ENCODE measurements around the gene ERFL.
"Not testable (repeated sequence)": the region's sequence is repeated elsewhere in the genome, so short reads cannot be mapped to it uniquely, and the experiment has no call there.

Gene ERFL

GRCh38 chr19:41944336-41944735 lies 16.1 kb upstream of the ERFL start:
- Histone ChIP-seq H3K27me3 (ENCODE audit: control insufficient read depth in 5 of 5, insufficient read depth in 4 of 5, low read length in 5 of 5) (peaks cover 12 to 23% (median 15%) of the 10 kb centered on the region in 5 donors), H3K9me3 (ENCODE audit: control insufficient read depth in 5 of 5, low read length in 5 of 5) (no peaks in the 10 kb centered on the region), H3K27ac (ENCODE audit: low read depth, low read length) (no peak overlapping the region), H3K4me1 (ENCODE audit: control insufficient read depth in 5 of 5, insufficient read depth in 5 of 5, low read length in 5 of 5) (peaks cover 0 to 10% (median 6%) of the 10 kb centered on the region in 5 donors), H3K9ac (ENCODE audit: low read length in 5 of 5) (no peak overlapping the region), H3K36me3 (ENCODE audit: control insufficient read depth in 5 of 5, insufficient read depth in 5 of 5, low read length in 5 of 5) (no peaks in the 10 kb centered on the region), H3K4me3 (ENCODE audit: low read depth in 1 of 5, low read length in 5 of 5) (no peak overlapping the region)

GRCh38 chr19:41941410-41942202 lies 13.4 kb upstream of the ERFL start:
- Histone ChIP-seq H3K9ac (ENCODE audit: low read length in 5 of 5) (no peak overlapping the region), H3K4me1 (ENCODE audit: control insufficient read depth in 5 of 5, insufficient read depth in 5 of 5, low read length in 5 of 5) (peaks cover 0 to 10% (median 6%) of the 10 kb centered on the region in 5 donors), H3K4me3 (ENCODE audit: low read depth in 1 of 5, low read length in 5 of 5) (no peak overlapping the region), H3K36me3 (ENCODE audit: control insufficient read depth in 5 of 5, insufficient read depth in 5 of 5, low read length in 5 of 5) (no peaks in the 10 kb centered on the region), H3K27ac (ENCODE audit: low read depth, low read length) (no peak overlapping the region), H3K27me3 (ENCODE audit: control insufficient read depth in 5 of 5, insufficient read depth in 4 of 5, low read length in 5 of 5) (peaks cover 14 to 33% (median 21%) of the 10 kb centered on the region in 5 donors), H3K9me3 (ENCODE audit: control insufficient read depth in 5 of 5, low read length in 5 of 5) (no peaks in the 10 kb centered on the region)

GRCh38 chr19:41940731-41941409 lies 12.6 kb upstream of the ERFL start:
- no peaks in the 10 kb centered on the region for H3K36me3 ChIP-seq (ENCODE audit: control insufficient read depth in 5 of 5, insufficient read depth in 5 of 5, low read length in 5 of 5)
- peak overlapping the region in 4 of 5 donors; percentile 17 to 60 (median 51) for H3K4me3 ChIP-seq (ENCODE audit: low read depth in 1 of 5, low read length in 5 of 5)
- no peak overlapping the region for H3K9ac ChIP-seq (ENCODE audit: low read length in 5 of 5)
- H3K4me1 ChIP-seq (ENCODE audit: control insufficient read depth in 5 of 5, insufficient read depth in 5 of 5, low read length in 5 of 5): peaks cover 0 to 10% (median 6%) of the 10 kb centered on the region in 5 donors
- no peak overlapping the region for H3K27ac ChIP-seq (ENCODE audit: low read depth, low read length)
- H3K27me3 ChIP-seq (ENCODE audit: control insufficient read depth in 5 of 5, insufficient read depth in 4 of 5, low read length in 5 of 5): peaks cover 17 to 40% (median 27%) of the 10 kb centered on the region in 5 donors
- H3K9me3 ChIP-seq (ENCODE audit: control insufficient read depth in 5 of 5, low read length in 5 of 5): no peaks in the 10 kb centered on the region

- Histone ChIP-seq H3K9ac (ENCODE audit: low read length in 5 of 5) (peak overlapping the region in 1 of 5 donors; percentile 25), H3K9me3 (ENCODE audit: control insufficient read depth in 5 of 5, low read length in 5 of 5) (no peaks in the 10 kb centered on the region), H3K27ac (ENCODE audit: low read depth, low read length) (no peak overlapping the region), H3K36me3 (ENCODE audit: control insufficient read depth in 5 of 5, insufficient read depth in 5 of 5, low read length in 5 of 5) (no peaks in the 10 kb centered on the region), H3K27me3 (ENCODE audit: control insufficient read depth in 5 of 5, insufficient read depth in 4 of 5, low read length in 5 of 5) (peaks cover 22 to 44% (median 32%) of the 10 kb centered on the region in 5 donors), H3K4me1 (ENCODE audit: control insufficient read depth in 5 of 5, insufficient read depth in 5 of 5, low read length in 5 of 5) (peaks cover 0 to 10% (median 6%) of the 10 kb centered on the region in 5 donors), H3K4me3 (ENCODE audit: low read depth in 1 of 5, low read length in 5 of 5) (peak overlapping the region in 4 of 5 donors; percentile 17 to 60 (median 51))
These were observed 11.8 kb upstream of the ERFL start for GRCh38 chr19:41939861-41940730.

- not testable (repeated sequence) for H3K9me3 ChIP-seq (ENCODE audit: control insufficient read depth in 5 of 5, low read length in 5 of 5); H3K27ac ChIP-seq (ENCODE audit: low read depth, low read length); H3K4me3 ChIP-seq (ENCODE audit: low read depth in 1 of 5, low read length in 5 of 5); H3K36me3 ChIP-seq (ENCODE audit: control insufficient read depth in 5 of 5, insufficient read depth in 5 of 5, low read length in 5 of 5); H3K9ac ChIP-seq (ENCODE audit: low read length in 5 of 5)
- Histone ChIP-seq H3K27me3 (ENCODE audit: control insufficient read depth in 5 of 5, insufficient read depth in 4 of 5, low read length in 5 of 5) (peaks cover 26 to 50% (median 37%) of the 10 kb centered on the region in 5 donors), H3K4me1 (ENCODE audit: control insufficient read depth in 5 of 5, insufficient read depth in 5 of 5, low read length in 5 of 5) (peaks cover 2 to 10% (median 6%) of the 10 kb centered on the region in 5 donors)
These were observed 11.0 kb upstream of the ERFL start for GRCh38 chr19:41939209-41939608.

- Histone ChIP-seq H3K9ac (ENCODE audit: low read length in 5 of 5) (no peak overlapping the region), H3K4me3 (ENCODE audit: low read depth in 1 of 5, low read length in 5 of 5) (no peak overlapping the region), H3K27ac (ENCODE audit: low read depth, low read length) (no peak overlapping the region), H3K4me1 (ENCODE audit: control insufficient read depth in 5 of 5, insufficient read depth in 5 of 5, low read length in 5 of 5) (peaks cover 2 to 14% (median 9%) of the 10 kb centered on the region in 5 donors), H3K36me3 (ENCODE audit: control insufficient read depth in 5 of 5, insufficient read depth in 5 of 5, low read length in 5 of 5) (no peaks in the 10 kb centered on the region), H3K9me3 (ENCODE audit: control insufficient read depth in 5 of 5, low read length in 5 of 5) (no peaks in the 10 kb centered on the region), H3K27me3 (ENCODE audit: control insufficient read depth in 5 of 5, insufficient read depth in 4 of 5, low read length in 5 of 5) (peaks cover 29 to 60% (median 45%) of the 10 kb centered on the region in 5 donors)
These were observed 9.5 kb upstream of the ERFL start for GRCh38 chr19:41937525-41938468.

- no peaks in the 10 kb centered on the region for H3K36me3 ChIP-seq (ENCODE audit: control insufficient read depth in 5 of 5, insufficient read depth in 5 of 5, low read length in 5 of 5)
- H3K4me1 ChIP-seq (ENCODE audit: control insufficient read depth in 5 of 5, insufficient read depth in 5 of 5, low read length in 5 of 5): peaks cover 2 to 15% (median 9%) of the 10 kb centered on the region in 5 donors
- H3K4me3 ChIP-seq (ENCODE audit: low read depth in 1 of 5, low read length in 5 of 5): no peak overlapping the region
- peaks cover 37 to 65% (median 53%) of the 10 kb centered on the region in 5 donors for H3K27me3 ChIP-seq (ENCODE audit: control insufficient read depth in 5 of 5, insufficient read depth in 4 of 5, low read length in 5 of 5)
- H3K27ac ChIP-seq (ENCODE audit: low read depth, low read length): no peak overlapping the region
- no peak overlapping the region for H3K9ac ChIP-seq (ENCODE audit: low read length in 5 of 5)
- no peaks in the 10 kb centered on the region for H3K9me3 ChIP-seq (ENCODE audit: control insufficient read depth in 5 of 5, low read length in 5 of 5)
These were observed 8.7 kb upstream of the ERFL start for GRCh38 chr19:41936961-41937360.

- H3K9me3 ChIP-seq (ENCODE audit: control insufficient read depth in 5 of 5, low read length in 5 of 5): no peaks in the 10 kb centered on the region
- H3K27ac ChIP-seq (ENCODE audit: low read depth, low read length): no peak overlapping the region
- peaks cover 37 to 66% (median 57%) of the 10 kb centered on the region in 5 donors for H3K27me3 ChIP-seq (ENCODE audit: control insufficient read depth in 5 of 5, insufficient read depth in 4 of 5, low read length in 5 of 5)
- peaks cover 2 to 15% (median 9%) of the 10 kb centered on the region in 5 donors for H3K4me1 ChIP-seq (ENCODE audit: control insufficient read depth in 5 of 5, insufficient read depth in 5 of 5, low read length in 5 of 5)
- no peaks in the 10 kb centered on the region for H3K36me3 ChIP-seq (ENCODE audit: control insufficient read depth in 5 of 5, insufficient read depth in 5 of 5, low read length in 5 of 5)
- no peak overlapping the region for H3K4me3 ChIP-seq (ENCODE audit: low read depth in 1 of 5, low read length in 5 of 5)
- no peak overlapping the region for H3K9ac ChIP-seq (ENCODE audit: low read length in 5 of 5)
These were observed 8.2 kb upstream of the ERFL start for GRCh38 chr19:41936416-41936850.
